HTR-8/SVneo (cell line): ENCODE results near the gene MTCL1.

Source experiments
- DNase-seq: peaks from one replicate; pipeline ENCODE4 v3.0.0; 2011; ENCODE audit warnings: low spot score, mixed read lengths; ENCODE audit not compliant: insufficient read length
- FAIRE-seq: peaks from 2 replicates; lab custom pipeline; 2011; peaks lifted over from hg19 to GRCh38; lab: Jason Lieb, UNC

The MTCL1 gene

GRCh38 chr18:8708670-8709069 is 3.3 kb downstream of the MTCL1 start:
- DNase-seq (no peak), FAIRE-seq (no peak)

- FAIRE-seq: no peak
- no peak for DNase-seq
Measured at GRCh38 chr18:8709248-8710059, 4.1 kb downstream of the MTCL1 start.

GRCh38 chr18:8711736-8712135 is 6.4 kb downstream of the MTCL1 start:
- no peak for FAIRE-seq
- no peak for DNase-seq

GRCh38 chr18:8713691-8714090 is 8.3 kb downstream of the MTCL1 start:
- FAIRE-seq (no peak), DNase-seq (no peak)

- FAIRE-seq: no peak
- no peak for DNase-seq
Measured at GRCh38 chr18:8715599-8715998, 10.2 kb downstream of the MTCL1 start.

GRCh38 chr18:8717011-8717770 is 11.8 kb downstream of the MTCL1 start:
- FAIRE-seq (no peak), DNase-seq (no peak)

- no peak for DNase-seq
- FAIRE-seq: no peak
Measured at GRCh38 chr18:8718401-8718913, 13.1 kb downstream of the MTCL1 start.

GRCh38 chr18:8719192-8719591 is 13.8 kb downstream of the MTCL1 start:
- FAIRE-seq (no peak), DNase-seq (no peak)

GRCh38 chr18:8720141-8720540 is 14.8 kb downstream of the MTCL1 start:
- FAIRE-seq: no peak

GRCh38 chr18:8721094-8721669 is 15.8 kb downstream of the MTCL1 start:
- no peak for FAIRE-seq
- no peak for DNase-seq

More at GRCh38 chr18:8720141-8720540, 14.8 kb downstream of the MTCL1 start:
- no peak for DNase-seq

- DNase-seq: no peak
- no peak for FAIRE-seq
Measured at GRCh38 chr18:8721716-8722115, 16.4 kb downstream of the MTCL1 start.

- DNase-seq (no peak), FAIRE-seq (no peak)
Measured at GRCh38 chr18:8722946-8723820, 17.8 kb downstream of the MTCL1 start.

GRCh38 chr18:8724452-8724851 is 19.1 kb downstream of the MTCL1 start:
- FAIRE-seq: no peak
- DNase-seq: no peak

GRCh38 chr18:8726281-8726680 is 20.9 kb downstream of the MTCL1 start:
- DNase-seq (no peak), FAIRE-seq (no peak)

GRCh38 chr18:8726963-8727705 is 21.8 kb downstream of the MTCL1 start:
- no peak for FAIRE-seq
- DNase-seq: no peak

- peak; percentile 31 for FAIRE-seq
- peak; percentile 73 for DNase-seq
Measured at GRCh38 chr18:8730080-8730827, 24.9 kb downstream of the MTCL1 start.

GRCh38 chr18:8732442-8733360 is 27.3 kb downstream of the MTCL1 start:
- FAIRE-seq: no peak
- DNase-seq: no peak

- no peak for DNase-seq
- FAIRE-seq: no peak
Measured at GRCh38 chr18:8734496-8734895, 29.1 kb downstream of the MTCL1 start.
